GM21526 (cell line): ENCODE results near the gene VAV1.

ENCODE experiments used
- ATAC-seq: cut with Tn5 transposase; IDR thresholded peaks from one replicate; pipeline ENCODE4 v1.9.1; 2021; ENCODE audit warnings: moderate library complexity; ENCODE audit not compliant: unreplicated experiment, low FRiP score

The VAV1 gene

GRCh38 chr19:6772028-6772865, at the start of gene VAV1:
VAV1 (plus strand) TSS chr19:6772708; CDS start chr19:6772808, 100 bp downstream.
- no peak for ATAC-seq

DNA sequence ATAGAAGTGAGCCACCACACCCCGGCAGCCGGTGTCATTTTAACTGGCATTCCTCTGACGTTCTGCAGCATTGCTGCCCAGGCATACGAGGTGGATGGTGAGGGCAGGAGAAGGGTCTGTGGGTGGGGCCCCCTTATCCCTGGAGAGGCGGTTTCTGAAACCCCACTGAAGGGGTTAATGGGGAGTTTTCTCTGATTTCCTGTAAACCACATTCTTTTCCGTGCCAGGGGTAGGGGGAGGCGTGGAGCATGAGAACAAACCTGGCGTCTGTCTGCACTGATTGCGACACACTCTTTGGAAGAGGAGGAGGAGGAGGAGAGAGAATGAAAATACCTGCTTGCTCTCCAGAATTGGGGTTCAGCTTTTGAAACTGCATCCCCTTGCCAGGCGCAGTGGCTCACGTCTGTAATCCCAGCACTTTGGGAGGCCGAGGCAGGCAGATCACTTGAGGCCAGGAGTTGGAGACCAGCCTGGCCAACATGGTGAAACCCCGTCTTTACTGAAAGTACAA, 49.3 kb upstream of the VAV1 start:
- ATAC-seq, result no peak

- ATAC-seq, result no peak
Measured at GRCh38 chr19:6723738-6724137, 48.8 kb upstream of the VAV1 start.

DNA sequence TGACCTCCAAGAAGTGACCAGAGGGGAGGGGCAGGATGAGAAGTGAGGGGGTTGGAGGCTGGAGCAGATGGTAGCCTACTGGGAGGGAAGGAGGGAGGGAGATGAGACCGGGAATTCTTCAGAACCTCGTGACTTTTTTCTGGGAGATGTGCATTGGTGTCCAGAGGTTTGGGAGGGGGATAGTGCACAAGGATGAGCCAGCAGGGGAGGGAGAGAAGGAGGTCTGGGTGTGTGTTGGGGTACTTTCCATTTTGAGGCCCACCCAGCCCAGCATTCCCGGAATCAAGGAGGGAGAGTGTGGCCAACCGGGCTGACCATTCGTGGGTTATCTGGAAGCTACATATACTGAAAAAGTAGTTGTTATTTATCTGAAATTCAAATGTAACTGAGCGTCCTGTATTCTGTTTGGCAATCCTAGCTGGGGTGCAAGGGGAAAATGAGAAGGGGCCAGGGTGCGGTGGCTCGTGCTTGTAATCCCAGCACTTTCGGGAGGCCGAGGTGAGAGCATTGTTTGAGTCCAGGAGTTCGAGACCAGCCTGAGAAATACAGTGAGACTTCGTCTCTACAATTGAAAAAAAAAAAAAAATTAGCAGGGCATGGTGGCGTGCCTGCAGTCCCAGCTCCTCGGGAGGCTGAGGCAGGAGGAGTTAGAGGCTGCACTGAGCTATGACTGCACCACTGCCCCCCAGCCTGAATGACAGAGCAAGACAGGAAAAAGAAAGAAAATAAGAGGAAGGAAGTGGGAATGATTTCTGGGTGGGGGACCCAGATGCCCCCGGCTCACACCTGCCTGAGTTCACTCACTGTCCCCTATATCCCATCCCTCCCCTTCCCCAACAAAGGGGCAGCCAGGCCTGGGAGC, 47.6 kb upstream of the VAV1 start:
- ATAC-seq, result no peak

- no peak for ATAC-seq
Measured at GRCh38 chr19:6725513-6726231, 46.8 kb upstream of the VAV1 start.

- ATAC-seq, result no peak
Measured at GRCh38 chr19:6728346-6728745, 44.2 kb upstream of the VAV1 start.

DNA sequence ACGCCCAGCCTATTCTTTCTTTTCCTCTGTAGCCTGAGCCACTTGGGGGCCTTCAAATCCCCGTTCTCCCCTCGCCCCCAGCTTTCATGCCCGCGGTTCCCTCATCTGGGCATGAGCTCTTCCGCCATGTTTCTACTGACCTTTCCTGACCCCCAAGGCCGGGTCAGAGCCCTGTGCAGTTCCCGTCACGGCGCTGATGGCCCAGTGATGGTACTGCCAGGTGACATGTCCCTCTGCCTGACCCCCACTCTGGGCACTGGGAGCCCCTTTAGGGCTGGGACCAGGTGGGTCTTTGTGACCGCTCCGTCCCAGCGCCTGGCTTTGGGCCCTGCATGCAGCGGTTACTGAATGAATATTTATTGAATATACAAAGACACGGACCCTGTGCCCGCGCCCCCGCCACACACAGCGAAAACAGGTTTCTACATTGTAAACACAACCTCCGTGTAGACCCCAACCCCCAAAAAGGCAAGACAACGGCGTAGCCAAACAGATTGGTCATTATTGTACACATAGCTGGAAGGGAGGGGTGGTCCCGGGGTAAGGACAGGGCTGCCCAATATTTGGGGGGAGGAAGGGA, 42.8 kb upstream of the VAV1 start:
- ATAC-seq, result no peak

GRCh38 chr19:6730153-6730804, 42.2 kb upstream of the VAV1 start:
- ATAC-seq, result no peak

DNA sequence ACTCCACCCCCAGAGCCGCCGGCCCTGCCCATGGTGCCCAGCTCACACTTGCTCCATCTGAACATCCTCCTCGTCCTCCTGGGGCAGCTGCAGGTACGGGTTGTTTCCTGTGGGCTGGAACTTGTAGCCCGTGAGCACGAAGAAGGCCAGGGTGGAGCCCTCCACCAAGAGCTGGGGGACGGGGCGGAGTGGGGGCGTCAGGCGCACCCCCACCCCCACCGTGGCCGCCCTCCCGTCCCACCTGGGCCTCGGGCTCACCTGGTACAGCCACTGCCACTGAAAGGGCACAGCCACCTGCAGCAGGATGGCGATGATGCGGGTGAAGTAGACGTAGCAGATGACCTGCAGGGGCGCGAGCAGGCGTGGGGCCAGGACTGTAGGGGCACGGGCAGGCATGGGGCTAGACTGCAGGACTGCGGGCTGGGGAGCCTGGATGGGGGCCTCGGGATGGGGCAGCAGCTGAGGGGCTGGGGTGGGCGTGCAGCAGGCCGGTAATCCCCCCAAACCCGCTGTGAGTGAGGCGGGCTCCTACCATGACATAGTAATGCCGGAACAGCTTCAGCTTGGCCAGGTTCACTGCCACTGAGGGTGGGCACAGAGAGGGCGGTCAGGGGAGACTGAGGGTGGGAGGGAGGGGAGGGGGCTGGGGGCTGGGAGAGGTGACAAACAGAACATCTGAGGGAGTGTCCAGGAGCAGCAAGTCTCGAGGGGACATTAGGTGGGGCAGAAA, 41.4 kb upstream of the VAV1 start:
- no peak for ATAC-seq

- no peak for ATAC-seq
Measured at GRCh38 chr19:6731822-6732221, 40.7 kb upstream of the VAV1 start.

- ATAC-seq, result no peak
Measured at GRCh38 chr19:6732803-6733337, 39.6 kb upstream of the VAV1 start.

DNA sequence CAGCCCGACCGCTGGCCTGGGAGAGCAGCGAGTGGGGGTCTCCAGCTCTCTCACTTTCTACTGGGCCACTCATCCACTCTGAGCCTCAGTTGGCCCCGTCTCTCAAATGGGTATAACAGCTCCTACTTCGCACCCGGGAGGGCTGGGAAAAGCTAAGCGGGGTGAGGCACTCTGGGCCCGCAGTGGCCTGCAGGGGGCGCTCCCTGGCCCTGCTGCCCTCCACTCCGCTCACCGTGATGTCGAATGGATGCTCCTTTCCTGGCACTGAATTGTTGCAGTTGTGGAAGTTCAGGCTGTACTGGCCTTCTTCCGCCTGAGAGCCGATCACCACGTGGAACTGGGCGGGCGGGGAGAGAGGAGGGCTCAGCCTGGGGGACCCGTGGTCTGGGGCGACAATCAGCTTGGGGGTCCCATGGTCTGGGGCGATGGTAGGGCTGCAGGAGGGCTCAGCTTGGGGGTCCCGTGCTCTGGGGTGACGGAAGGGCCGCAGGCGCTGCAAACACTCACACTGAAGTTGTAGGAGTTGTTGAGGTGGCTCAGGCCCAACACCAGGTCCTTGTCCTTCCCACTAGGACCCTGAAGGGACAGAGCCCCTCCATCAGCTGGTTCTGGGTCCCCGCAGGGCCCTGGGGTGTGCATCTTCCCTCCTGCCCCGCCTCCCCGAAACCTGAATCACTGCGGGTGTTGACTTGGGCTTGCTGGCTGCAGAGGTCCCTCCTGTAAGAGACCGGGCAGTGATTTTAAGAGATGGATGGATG, 39.0 kb upstream of the VAV1 start:
- no peak for ATAC-seq

- no peak for ATAC-seq
Measured at GRCh38 chr19:6734096-6734696, 38.3 kb upstream of the VAV1 start.

GRCh38 chr19:6735181-6735911, 37.2 kb upstream of the VAV1 start:
- ATAC-seq, result no peak

- no peak for ATAC-seq
Measured at GRCh38 chr19:6736169-6736916, 36.2 kb upstream of the VAV1 start.

GRCh38 chr19:6736917-6737283, 35.6 kb upstream of the VAV1 start:
- no peak for ATAC-seq
